ENCODE results near the gene ARFGAP3.
"Not testable (repeated sequence)": the region's sequence is repeated elsewhere in the genome, so short reads cannot be mapped to it uniquely, and the experiment has no call there.

ARFGAP3 gene

GRCh38 chr22:42793848-42794405, 63.1 kb downstream of the ARFGAP3 start:
- DNase-seq: no peak

GRCh38 chr22:42792909-42793847, 63.9 kb downstream of the ARFGAP3 start:
- DNase-seq: no peak

- DNase-seq: no peak
Measured at GRCh38 chr22:42792453-42792908, 64.6 kb downstream of the ARFGAP3 start.

DNA sequence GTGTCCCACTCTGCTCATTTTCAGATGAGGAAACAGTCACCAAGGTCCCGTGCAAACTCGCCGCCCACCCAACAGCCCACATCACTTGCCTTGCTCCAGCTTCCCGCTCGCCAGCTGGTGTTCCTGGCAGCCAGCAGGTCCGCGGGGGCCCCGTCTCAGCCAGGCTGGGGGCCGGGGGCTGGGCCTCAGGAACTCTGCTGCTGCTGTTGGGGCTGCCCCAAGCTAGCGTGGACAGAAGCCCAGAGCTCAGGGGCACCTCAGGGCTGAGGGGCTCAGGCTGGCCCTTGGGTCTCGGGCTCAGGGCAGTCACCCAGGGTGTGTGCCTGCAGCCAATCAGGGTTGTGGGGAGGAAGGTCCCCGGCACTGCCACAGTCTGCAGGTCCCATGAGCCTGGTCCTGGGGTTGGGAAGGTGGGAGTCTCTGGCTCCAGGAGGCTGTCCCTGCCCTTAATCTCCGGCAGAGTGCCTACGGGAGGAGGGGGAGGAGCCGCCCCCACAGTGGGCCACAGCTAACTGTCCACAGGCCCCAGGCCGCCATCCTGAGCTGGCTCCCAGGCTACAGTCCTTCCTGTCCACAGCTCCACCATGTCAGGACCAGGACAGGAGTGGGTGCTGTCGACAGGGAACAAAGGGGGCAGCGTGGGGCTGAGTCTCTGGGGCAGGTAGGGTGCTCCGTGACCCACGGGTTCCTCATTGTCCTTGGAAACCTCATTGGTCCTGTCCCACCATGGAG, 65.2 kb downstream of the ARFGAP3 start:
- DNase-seq: no peak

- no peak for DNase-seq
Measured at GRCh38 chr22:42788466-42788865, 68.6 kb downstream of the ARFGAP3 start.

DNA sequence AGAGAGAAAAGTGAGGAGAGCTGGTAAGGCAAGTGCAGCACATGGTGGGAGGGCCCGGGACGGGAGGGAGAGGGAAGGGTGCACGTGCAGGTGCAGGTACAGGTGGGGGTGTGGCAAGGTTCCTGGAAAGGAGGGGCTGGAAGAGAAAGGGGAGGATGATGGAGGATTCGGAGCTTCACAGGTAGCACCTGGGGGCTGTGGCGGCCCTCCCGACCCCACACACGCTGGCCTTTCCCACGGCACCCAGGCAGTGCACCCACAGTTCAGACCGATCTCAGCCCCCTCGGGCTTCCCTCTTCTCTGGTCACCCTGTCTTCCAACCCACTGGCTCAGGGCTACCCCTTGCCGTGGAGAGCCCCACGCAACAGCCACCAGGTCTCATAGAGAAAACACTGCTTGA, 69.1 kb downstream of the ARFGAP3 start:
- no peak for DNase-seq

- no peak for DNase-seq
Measured at GRCh38 chr22:42787357-42787736, 69.7 kb downstream of the ARFGAP3 start.

DNA sequence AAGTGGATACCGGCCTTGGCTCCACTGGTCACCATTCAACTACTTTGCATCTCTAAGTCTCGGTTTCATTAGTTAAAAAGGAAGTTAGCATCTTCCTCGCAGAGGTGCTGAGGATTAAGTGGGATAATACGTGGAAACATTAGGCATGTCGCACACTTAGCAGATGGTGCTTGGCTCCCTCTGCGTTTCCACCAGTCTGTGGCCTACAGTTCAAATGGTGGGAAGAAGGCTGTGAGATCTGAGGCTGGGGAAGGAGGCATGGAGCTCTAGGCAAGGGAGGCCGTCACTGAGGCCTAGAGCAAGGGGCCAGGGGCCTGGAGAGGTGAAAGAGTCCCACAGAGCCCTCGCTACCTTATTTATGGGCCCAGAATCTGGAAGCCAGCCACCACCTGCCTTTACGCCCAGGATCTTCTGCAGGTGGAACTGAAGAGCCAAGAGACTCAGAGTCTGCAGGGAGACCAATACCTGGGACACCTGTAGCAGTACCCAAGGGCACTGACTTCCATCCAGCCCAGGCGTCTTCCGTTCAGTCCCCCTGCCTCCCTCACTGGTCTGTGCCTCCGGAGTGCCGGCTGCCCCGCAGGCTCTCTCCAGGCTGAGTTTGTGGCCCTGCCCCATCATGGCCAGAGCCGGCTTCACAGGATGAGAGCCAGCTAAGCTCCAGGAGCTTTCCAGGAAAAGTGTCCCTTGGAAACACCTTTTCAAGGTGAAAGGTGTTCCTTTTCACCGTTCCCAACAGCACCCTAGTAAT, 70.3 kb downstream of the ARFGAP3 start:
- DNase-seq: no peak

GRCh38 chr22:42785706-42786499, 71.2 kb downstream of the ARFGAP3 start:
- DNase-seq: no peak

DNA sequence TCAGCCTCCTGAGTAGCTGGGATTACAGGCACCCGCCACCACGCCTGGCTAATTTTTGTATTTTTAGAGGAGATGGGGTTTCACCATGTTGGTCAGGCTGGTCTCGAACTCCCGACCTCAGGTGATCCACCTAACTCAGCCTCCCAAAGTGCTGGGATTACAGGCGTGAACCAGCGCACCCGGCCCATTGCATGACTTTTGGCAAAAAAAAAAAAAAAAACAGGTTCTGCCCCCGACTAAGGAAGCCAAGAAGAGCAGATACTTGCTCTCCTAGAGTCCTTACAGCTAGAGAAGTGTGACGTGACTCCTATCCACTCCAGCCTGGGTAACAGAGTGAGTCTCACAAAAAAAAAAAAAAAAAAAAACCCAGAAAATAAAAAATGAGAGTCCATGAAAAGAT, 74.8 kb downstream of the ARFGAP3 start:
- not testable (repeated sequence) for DNase-seq

- peak; percentile 92 for DNase-seq
Measured at GRCh38 chr22:42780070-42780540, 77.0 kb downstream of the ARFGAP3 start.

- DNase-seq: no peak
Measured at GRCh38 chr22:42777126-42777525, 79.9 kb downstream of the ARFGAP3 start.

DNA sequence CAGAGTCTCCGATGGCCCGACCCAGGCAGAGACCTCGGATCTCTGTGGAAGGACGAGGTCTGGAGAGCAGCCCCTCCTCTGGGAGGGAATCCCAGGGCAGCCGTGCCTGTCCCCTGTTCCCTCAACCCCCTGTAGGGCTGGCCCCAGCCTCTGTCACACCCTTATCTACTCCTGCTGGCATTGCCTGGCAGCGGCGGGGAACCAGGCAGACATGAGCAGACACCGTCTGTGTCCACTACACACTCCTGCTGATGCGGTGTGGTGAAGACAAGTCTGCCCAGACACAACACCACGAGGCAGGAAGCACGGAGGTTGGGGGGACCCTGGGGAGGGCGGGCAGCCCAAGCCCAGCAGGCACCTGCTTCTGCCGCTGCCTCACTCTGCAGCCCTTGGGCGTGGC, 83.9 kb downstream of the ARFGAP3 start:
- DNase-seq: no peak

- DNase-seq: no peak
Measured at GRCh38 chr22:42772647-42773046, 84.4 kb downstream of the ARFGAP3 start.

GRCh38 chr22:42770941-42771647, 86.0 kb downstream of the ARFGAP3 start:
- no peak for DNase-seq

- no peak for DNase-seq
Measured at GRCh38 chr22:42770448-42770726, 86.7 kb downstream of the ARFGAP3 start.

- peak; percentile 56 for DNase-seq
Measured at GRCh38 chr22:42769574-42770447, 87.3 kb downstream of the ARFGAP3 start.

DNA sequence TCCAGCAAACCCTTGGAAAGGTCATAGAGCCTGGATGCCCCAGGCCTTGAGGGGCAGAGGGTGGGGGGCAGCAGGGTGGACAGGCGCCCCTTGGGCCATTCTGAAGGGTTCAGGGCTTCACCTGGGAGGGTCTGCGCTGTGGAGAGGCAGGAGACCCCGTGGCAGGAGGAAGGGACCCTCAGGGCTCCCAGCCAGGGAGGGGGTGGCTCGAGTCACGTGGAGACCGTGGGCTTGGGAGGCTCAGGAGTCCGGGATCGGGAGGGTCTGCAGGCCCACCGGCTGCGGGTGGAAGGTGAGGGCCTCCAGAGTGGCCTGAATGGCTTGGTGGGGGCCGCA, 87.9 kb downstream of the ARFGAP3 start:
- no peak for DNase-seq

- no peak for DNase-seq
Measured at GRCh38 chr22:42768385-42769035, 88.6 kb downstream of the ARFGAP3 start.

DNA sequence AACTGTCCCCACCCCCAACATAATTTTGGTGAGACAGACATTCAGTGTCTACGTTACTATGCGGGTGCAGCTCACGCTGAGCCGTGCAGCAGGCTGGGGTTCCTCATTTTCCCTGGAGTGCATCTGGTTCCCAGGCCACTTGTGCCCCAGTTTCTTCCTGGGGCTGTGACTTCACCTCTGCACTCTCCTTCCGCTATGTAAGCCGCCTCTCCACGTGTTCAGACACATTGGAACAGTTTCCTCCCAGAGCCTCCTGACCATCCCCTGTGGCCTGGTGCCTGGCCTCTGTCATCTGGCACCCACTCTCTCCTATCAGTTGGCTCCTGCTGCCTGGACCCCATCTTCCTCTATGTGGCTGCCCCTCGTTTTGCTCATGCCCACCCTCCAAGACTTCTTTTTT, 90.2 kb downstream of the ARFGAP3 start:
- no peak for DNase-seq
